IPS DF 19.7 (cell line): ENCODE data around the gene KCNH2.
"Not testable (repeated sequence)": the region's sequence is repeated elsewhere in the genome, so short reads cannot be mapped to it uniquely, and the experiment has no call there.

ENCODE experiments used
- DNase-seq: peaks from one replicate; pipeline ENCODE4 v3.0.0-alpha.2; 2013; ENCODE audit warnings: low read depth, low spot score

Gene KCNH2

DNA sequence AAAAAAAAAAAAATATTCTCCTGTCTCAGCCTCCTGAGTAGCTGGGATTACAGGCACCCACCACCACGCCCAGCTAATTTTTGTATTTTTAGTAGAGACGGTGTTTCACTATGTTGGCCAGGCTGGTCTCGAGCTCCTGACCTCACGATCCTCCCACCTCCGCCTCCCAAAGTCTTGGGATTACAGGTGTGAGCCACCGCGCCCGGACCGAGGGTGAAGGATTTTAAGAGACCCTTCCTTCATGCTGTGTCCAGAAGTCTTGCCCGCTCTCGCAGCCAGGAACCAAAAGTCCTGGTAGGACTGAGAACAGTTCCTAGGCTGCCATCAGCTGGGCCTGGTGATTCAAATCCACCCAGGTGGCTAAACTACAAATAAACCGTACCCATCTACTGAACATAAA is 33.5 kb upstream of the KCNH2 start:
- not testable (repeated sequence) for DNase-seq

DNA sequence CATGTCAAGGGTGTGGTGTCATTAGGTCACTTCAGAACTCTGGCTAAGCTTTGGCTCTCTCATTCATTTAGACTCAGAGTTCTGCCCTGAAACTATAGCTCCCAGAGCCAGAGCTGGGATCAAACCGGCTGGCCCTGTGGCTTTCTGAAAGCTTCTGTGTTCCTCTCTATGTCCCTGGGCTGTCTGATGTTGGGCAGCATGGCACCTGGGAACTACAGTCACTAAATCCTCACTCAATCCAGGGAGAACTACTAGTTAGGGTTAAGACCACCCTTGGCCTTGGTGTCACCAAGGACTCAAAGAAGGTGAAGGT is 32.9 kb upstream of the KCNH2 start:
- no peak for DNase-seq

DNA sequence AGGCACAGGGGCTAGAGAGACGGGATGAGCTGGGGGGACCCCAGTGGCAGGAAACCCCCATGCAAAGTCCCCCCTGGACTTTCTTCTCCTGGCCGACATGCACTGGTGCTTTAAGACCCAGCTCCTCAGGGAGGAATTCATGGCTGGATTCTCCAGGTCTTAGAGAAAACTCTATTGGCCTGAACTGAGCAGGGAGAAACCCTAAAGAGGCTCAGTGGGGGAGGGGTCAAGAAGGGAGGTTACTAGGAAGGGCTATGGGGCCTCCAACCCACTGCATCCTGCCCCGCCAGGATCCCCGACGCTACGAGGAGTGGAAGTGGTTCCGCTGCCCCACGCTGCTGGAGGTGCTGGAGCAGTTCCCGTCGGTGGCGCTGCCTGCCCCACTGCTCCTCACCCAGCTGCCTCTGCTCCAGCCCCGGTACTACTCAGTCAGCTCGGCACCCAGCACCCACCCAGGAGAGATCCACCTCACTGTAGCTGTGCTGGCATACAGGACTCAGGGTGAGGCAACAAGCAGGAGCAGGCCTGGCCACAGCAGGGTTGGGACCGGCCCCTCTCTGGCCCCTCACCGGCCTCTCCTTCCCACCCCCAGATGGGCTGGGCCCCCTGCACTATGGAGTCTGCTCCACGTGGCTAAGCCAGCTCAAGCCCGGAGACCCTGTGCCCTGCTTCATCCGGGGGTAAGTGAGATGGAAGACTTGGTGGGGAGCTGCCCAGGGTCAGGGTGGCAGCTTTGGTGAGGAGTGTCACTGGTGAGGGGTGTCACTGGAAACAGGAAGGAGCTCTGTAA is 32.4 kb upstream of the KCNH2 start:
- DNase-seq: no peak

DNA sequence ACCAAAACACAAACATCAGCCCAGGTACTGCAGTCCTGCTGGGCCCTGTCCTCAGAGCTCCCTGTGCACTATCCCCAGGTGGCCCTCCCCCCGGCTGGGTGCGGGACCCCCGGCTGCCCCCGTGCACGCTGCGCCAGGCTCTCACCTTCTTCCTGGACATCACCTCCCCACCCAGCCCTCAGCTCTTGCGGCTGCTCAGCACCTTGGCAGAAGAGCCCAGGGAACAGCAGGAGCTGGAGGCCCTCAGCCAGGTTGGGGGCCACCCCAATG is 31.9 kb upstream of the KCNH2 start:
- DNase-seq: no peak

DNA sequence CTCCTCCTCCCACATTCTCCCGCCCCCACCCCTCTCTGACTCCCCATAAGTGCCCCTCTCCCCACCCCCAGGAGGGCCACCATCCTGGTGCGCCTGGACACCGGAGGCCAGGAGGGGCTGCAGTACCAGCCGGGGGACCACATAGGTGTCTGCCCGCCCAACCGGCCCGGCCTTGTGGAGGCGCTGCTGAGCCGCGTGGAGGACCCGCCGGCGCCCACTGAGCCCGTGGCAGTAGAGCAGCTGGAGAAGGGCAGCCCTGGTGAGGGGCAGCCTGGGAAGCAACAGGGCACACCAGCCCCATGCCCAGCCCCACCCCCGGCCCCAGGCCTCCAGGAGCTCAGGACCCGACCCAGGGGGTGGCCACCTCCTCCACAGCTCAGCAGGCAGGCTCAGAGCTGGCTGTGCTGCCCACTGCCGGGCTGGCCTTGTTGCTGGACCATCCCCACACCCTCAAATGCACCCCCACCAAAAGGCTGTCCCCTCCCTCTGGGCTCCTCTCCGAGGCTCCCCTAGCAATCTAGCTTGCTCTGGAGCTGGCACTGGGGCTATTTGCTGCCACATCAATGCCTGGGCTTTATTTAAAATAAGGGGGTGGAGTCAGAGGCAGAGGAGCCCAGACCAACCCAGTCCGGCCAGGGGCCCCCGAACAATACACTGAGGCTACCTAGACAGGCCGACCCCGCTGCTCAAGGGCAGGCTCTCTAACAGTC is 31.4 kb upstream of the KCNH2 start:
- DNase-seq: no peak

DNA sequence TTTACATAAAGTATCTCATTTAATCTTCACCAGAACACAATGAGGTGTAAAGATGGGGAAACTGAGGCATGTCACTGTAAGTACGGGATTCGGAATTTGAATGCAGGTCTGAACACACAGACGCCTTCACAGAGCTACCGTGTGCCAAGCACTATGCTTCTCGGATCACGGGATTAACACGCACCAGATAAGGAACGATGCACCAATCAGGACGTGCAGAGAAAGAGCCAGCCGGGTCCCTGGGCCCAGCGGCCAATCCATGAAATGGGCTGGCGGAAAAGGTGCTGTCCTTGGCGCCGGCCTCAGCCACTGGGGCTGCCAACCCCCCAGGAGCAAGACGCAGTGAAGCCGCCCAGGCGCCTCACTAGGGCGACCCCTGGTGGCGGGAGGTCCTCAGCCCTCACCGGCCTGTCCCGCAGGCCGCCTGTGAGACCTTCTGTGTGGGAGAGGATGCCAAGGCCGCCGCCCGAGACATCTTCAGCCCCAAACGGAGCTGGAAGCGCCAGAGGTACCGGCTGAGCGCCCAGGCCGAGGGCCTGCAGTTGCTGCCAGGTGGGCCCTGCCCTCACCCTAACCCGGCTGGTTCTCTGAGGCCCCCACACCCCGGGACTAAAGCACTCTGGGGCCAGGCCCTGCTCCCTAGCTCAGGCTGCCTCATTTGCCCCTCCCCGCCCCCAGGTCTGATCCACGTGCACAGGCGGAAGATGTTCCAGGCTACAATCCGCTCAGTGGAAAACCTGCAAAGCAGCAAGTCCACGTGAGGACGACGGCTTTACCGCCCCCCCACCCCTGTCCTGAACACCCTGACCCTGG is 30.6 kb upstream of the KCNH2 start:
- no peak for DNase-seq

DNA sequence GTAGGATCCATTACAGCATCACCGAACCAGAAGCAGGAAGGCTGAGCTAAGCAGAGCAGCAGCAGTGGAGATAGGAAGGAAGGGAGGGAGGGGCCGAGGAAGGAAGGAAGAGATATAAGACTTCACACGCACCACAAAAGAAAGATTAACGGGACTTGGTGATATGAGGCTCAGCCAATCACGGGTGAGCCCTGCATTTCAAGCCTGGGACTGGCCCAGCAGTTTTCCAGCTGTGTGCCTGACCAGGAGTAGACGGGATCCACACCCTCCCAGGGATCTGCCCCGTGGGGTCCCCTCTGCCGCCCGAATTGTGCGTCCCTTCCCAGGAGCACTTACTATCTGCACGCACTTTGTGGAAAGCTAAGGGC is 30.0 kb upstream of the KCNH2 start:
- DNase-seq: no peak

DNA sequence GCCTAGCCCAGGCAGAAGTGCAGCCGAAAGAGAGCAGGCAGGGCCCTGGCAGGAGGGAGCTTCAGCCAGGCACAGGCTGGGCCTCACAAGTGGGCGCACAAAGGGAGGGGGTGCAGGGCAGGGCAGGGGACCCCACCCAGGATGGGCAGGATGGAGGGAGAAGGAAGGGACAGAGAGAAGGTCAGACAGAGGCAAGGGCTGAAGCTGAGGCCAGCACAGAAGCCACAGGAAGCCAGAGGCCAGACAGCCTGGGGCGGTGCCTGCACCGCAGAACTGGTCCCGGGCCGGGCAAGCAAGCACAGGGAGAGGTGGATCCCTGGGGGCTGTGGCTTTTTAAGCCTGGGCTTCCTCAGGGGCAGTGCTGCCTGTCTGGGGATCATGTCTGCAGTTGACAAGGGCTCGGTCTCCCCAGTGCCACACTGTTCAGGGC is 29.4 kb upstream of the KCNH2 start:
- no peak for DNase-seq

DNA sequence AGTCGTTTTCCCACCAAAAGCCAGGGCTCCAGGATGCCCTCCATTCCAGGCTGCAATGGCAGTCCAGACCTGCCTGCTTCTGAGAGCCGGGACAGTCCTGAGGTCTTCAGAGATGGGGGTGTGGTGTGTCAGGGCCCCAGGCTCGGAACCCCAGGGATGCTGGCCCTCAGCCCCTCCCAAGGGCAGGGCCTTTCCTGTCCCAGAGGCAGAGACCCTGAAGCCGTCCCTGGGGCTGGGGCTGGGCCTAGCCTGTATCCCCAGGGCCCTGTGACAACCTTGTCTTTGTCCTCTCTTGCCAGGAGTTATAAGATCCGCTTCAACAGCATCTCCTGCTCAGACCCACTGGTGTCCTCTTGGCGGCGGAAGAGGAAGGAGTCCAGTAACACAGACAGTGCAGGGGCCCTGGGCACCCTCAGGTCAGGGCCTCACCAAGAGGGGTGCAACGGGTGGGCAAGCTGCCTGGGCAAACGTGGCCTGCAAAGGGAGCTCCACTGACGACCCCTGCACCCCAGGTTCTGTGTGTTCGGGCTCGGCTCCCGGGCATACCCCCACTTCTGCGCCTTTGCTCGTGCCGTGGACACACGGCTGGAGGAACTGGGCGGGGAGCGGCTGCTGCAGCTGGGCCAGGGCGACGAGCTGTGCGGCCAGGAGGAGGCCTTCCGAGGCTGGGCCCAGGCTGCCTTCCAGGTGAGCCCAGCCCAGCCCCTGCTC is 28.6 kb upstream of the KCNH2 start:
- no peak for DNase-seq

DNA sequence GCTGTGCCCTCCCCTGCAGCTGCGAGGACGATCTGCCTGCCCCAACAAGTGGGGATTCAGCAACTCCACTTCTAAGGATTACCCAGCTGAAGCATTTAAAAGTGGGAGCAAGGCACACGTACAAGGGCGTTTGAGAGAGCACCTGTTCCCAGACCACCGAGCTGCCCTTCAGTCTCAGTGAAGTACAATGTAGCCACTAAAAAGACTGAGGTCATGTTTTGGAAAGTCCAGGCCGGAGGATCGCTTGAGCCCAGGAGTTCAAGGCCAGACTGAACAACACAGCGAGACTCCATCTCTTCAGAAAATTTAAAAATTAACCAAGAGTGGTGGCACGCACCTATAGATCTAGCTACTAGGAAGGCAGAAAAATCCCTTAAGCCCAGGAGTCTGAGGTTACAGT is 27.4 kb upstream of the KCNH2 start:
- no peak for DNase-seq

DNA sequence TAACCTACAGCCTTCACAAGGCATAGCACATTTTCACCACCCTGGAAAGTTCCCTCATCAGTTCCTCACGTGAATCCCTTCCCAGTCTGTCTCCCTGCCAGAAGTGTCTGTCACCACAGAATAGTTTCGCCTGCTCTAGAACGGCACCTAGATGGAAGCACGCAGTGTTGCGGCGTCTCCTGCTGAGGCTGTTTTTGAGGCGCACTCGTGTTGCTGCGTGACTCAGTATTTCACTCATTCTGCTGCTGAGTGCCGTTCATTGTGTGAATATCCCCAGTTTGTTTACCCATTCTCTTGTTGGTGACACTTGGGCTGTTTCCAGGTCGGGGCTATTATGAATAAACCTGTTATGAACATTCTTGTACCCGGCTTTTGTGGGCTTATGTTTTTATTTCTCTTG is 25.5 kb upstream of the KCNH2 start:
- no peak for DNase-seq

DNA sequence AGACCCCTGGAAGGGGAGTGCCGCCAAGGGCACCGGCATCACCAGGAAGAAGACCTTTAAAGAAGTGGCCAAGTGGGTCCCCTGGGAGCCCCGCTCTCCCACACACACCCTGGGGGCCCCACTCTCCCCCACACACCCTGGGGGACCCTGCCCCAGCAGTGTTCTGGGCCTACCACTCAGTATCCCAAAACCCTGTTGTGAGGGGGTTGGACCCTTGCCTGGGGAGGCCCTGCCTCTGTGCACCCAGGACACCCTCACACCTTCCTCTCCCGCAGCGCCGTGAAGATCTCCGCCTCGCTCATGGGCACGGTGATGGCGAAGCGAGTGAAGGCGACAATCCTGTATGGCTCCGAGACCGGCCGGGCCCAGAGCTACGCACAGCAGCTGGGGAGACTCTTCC is 23.4 kb upstream of the KCNH2 start:
- no peak for DNase-seq

DNA sequence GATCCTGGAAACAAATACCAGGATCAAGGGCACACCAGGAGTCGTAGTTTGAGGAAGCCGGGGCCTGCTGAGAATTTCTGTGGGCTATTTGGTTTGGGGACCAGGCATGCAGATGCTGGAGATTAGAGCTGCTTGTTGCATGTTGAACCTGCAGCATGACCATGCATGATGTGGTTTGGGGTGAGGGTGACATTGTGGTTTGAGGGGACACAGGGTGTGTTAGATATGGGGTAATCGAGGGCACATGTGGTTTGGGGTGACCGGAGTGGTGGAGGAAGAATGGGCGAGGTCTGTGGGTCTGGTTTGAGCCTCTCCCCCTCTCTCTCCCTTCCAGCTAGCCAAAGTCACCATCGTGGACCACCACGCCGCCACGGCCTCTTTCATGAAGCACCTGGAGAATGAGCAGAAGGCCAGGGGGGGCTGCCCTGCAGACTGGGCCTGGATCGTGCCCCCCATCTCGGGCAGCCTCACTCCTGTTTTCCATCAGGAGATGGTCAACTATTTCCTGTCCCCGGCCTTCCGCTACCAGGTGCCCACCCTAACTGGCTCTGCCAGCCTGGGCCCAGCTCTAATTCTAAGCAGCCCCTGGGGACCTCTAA is 22.9 kb upstream of the KCNH2 start:
- DNase-seq: no peak

DNA sequence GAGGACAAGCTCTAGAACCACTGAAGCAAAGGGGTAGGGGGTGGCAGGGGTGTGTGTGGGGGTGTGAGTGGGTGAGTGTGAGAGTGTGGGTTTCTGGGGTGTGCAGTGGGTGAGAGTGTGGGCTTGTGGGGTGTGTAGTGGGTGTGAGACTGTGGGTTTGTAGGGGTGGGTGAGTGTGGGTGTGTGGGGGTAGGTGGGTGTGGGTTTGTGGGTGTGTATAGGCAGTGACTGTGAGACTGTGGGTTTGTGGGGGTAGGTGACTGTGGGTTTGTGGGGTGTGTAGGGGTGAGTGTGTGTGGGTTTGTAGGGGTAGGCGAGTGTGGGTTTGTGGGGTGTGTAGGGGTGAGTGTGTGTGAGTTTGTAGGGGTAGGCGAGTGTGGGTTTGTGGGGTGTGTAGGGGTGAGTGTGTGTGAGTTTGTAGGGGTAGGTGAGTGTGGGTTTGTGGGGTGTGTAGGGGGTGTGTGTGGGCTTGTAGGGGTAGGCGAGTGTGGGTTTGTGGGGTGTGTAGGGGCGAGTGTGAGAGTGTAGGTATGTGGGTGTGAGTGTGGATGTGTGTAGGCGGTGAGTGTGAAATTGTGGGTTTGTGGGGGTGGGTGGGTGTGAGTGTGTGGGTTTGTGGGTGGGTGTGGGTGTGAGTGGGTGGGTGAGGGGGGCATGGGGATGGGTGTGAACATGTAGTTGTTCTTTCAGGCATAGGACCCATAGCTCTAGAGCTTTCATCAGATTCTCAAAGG is 21.5 kb upstream of the KCNH2 start:
- DNase-seq: no peak

DNA sequence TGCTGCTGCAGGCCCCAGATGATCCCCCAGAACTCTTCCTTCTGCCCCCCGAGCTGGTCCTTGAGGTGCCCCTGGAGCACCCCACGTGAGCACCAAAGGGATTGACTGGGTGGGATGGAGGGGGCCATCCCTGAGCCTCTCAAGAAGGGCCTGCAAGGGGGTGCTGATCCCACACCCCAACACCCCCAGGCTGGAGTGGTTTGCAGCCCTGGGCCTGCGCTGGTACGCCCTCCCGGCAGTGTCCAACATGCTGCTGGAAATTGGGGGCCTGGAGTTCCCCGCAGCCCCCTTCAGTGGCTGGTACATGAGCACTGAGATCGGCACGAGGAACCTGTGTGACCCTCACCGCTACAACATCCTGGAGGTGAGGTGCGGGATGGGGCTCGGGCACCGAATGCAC is 20.9 kb upstream of the KCNH2 start:
- DNase-seq: no peak

DNA sequence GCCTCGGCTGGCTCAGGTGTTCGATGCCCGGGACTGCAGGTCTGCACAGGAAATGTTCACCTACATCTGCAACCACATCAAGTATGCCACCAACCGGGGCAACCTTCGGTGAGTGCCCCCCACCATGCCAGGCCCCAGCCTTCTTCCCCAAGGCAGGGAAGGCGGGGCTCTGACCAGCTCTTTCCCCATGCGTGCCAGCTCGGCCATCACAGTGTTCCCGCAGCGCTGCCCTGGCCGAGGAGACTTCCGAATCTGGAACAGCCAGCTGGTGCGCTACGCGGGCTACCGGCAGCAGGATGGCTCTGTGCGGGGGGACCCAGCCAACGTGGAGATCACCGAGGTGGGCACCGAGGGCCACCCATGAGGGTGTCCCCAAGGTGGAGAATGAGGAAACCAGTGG is 20.2 kb upstream of the KCNH2 start:
- DNase-seq: no peak

DNA sequence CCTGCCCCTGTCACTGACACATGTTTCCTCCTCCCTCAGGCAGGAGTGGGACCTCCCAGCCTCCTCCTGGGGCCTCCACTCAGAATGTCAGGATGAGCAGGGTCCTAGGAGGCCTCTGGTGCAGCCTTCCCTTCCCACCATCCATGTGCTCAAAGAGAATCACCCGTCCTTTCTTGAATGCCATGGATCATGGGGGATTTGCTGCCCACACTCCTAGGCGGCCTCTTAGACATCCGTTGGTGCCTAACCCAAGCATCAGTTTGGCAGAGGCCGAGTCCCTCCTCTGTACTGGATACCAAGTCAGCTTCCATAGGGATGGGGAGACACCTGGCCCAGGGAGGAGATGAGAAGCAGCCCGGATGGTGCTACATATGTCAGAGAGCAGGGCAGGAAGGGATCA is 19.7 kb upstream of the KCNH2 start:
- DNase-seq: no peak

DNA sequence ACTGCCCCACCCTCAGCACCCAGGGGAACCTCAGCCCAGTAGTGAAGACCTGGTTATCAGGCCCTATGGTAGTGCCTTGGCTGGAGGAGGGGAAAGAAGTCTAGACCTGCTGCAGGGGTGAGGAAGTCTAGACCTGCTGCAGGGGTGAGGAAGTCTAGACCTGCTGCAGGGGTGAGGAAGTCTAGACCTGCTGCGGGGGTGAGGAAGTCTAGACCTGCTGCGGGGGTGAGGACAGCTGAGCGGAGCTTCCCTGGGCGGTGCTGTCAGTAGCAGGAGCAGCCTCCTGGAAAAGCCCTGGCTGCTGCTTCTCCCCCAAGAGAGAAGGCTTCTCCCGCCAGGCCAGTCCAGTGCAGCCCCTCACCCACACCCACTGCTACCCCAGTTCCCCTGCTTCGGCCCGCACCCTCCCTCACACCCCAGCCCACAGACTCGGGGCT is 19.0 kb upstream of the KCNH2 start:
- DNase-seq: no peak

DNA sequence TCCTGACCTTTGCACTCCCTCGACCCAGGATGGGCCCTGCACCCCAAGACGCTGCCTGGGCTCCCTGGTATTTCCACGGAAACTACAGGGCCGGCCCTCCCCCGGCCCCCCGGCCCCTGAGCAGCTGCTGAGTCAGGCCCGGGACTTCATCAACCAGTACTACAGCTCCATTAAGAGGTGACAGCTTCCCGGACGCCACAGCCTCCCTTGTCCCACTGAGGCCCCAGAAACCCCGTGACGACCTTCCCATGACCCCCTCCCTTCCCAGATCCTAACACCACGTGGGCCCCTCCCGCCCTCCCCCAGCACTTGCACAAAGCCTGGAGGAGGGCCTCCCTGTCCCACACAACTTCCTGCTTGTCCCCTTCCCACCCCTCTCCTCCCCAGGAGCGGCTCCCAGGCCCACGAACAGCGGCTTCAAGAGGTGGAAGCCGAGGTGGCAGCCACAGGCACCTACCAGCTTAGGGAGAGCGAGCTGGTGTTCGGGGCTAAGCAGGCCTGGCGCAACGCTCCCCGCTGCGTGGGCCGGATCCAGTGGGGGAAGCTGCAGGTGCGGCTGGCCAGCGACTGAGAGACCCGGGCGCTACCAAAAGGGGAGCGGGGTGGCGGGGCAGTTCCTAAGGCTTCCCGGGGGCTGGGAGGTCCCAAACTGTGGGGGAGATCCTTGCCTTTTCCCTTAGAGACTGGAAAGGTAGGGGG is 18.4 kb upstream of the KCNH2 start:
- DNase-seq: no peak

DNA sequence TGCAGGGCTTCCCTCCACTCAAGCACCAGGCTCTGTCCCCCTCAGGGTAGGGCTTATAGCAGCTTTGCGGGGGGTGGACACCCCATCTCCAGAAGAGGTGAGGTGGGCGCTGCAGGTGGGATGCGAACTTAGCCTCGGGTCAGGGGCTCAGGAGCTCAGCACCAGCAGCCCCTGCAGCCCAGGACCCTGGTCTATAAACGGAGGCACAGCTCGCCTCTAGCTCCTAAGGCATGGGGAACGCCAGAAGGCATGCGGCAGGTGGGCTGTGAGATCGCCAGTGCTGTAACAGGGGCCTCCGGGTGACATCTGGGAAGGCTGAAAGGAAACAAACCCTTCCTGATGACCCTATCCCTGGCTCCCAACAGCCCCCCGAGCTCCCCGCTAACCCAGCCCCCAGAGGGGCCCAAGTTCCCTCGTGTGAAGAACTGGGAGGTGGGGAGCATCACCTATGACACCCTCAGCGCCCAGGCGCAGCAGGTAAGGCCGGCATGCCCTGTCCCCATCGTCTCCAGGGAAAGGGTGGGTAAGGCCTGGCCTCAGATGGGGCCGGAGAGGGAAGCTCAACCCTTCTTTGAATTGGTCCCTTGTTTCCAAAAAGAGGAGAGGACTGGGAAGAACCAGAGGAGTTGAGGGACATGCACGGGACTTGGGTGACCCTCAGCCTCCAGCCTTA is 16.9 kb upstream of the KCNH2 start:
- DNase-seq: no peak
